Endothelial cell of umbilical vein (primary cell): ENCODE measurements around the gene PCID2. TPM values are rescaled to one million over a fixed set of nuclear protein-coding genes. Genes with fewer than 3 reads are reported as not detected.

Experiments
- BruUV-seq: library from RNA; stranded (reverse); fragments of 400-500 nt; replicated peaks from 2 replicates; lab custom pipeline; 2021; lab: Mats Ljungman, UMichigan
- CTCF ChIA-PET: fragments of 300-600, 350-600 bp; sonication (Branson Sonifier 250); formaldehyde crosslinking; loops from one replicate; lab custom pipeline; 2021; ENCODE audit warnings: antibody characterized with exemption, inconsistent platforms; lab: Charles Lee
- POLR2A ChIA-PET: fragments of 300-600, 350-600 bp; sonication (Branson Sonifier 250); formaldehyde crosslinking; loops from one replicate; lab custom pipeline; 2021; ENCODE audit warnings: antibody characterized with exemption, inconsistent platforms; lab: Charles Lee
- DNase-seq: peaks from one replicate; pipeline ENCODE4 v3.0.0-alpha.2; 2011; ENCODE audit warnings: low read depth, low spot score
- FAIRE-seq: peaks from 2 replicates; lab custom pipeline; 2011; peaks lifted over from hg19 to GRCh38; lab: Jason Lieb, UNC
- H2AFZ ChIP-seq: 2 replicates; pipeline ENCODE4 v1.6.0; 2012; ENCODE audit warnings: low read depth, low read length, control low read depth, inconsistent platforms
- H3K27ac ChIP-seq: 2 replicates; pipeline ENCODE4 v1.5.1; 2011; ENCODE audit warnings: low read depth, mild to moderate bottlenecking, control low read depth, low read length, moderate library complexity; ENCODE audit not compliant: insufficient read depth
- H3K27me3 ChIP-seq, 2 experiments: 2 replicates each; pipeline versions ENCODE4 v1.6.0 to v1.6.1; 2011; ENCODE audit warnings: low read length in 2 of 2, mixed read lengths in 1 of 2; ENCODE audit not compliant: control insufficient read depth in 2 of 2, insufficient read depth in 2 of 2
- H3K36me3 ChIP-seq, 2 experiments: 2 replicates in 1 of 2; 3 replicates in 1 of 2; pipeline ENCODE4 v1.5.1; 2011; ENCODE audit warnings: low read length in 2 of 2, mild to moderate bottlenecking in 1 of 2, moderate library complexity in 1 of 2; ENCODE audit not compliant: control insufficient read depth in 2 of 2, insufficient read depth in 2 of 2; ENCODE audit errors: extremely low read depth in 1 of 2
- H3K4me1 ChIP-seq: 3 replicates; pipeline ENCODE4 v1.5.1; 2011; ENCODE audit warnings: mild to moderate bottlenecking, low read length; ENCODE audit not compliant: control insufficient read depth, insufficient read depth; ENCODE audit errors: extremely low read depth
- H3K4me2 ChIP-seq: 2 replicates; pipeline ENCODE4 v1.6.1; 2011; ENCODE audit warnings: low read length, control low read depth, mixed read lengths; ENCODE audit not compliant: insufficient read depth
- H3K4me3 ChIP-seq, 3 experiments: fragments of 200-600 bp in 1 of 3; sonication (generic), shearing (Covaris generic) in 1 of 3; replicated peaks in 1 of 3; 2 replicates each; pipeline ENCODE4 v1.5.1; 2011 to 2016; ENCODE audit warnings: control low read depth in 3 of 3, low read length in 3 of 3, mild to moderate bottlenecking in 2 of 3, inconsistent platforms in 1 of 3, low read depth in 1 of 3, moderate library complexity in 1 of 3; ENCODE audit not compliant: insufficient read depth in 1 of 3
- H3K79me2 ChIP-seq: 2 replicates; pipeline ENCODE4 v1.6.0; 2012; ENCODE audit warnings: low read length, inconsistent platforms; ENCODE audit not compliant: control insufficient read depth, insufficient read depth
- H3K9ac ChIP-seq: replicated peaks from 2 replicates; pipeline ENCODE3; 2011; ENCODE audit warnings: low read length, control low read depth; ENCODE audit not compliant: insufficient read depth; ENCODE audit errors: extremely low read depth
- H3K9me1 ChIP-seq: replicated peaks from 3 replicates; pipeline ENCODE4 v1.6.0; 2011; ENCODE audit warnings: mild to moderate bottlenecking, low read length; ENCODE audit not compliant: control insufficient read depth, insufficient read depth; ENCODE audit errors: extremely low read depth
- H3K9me3 ChIP-seq: replicated peaks from 2 replicates; pipeline ENCODE4 v1.5.1; 2012; ENCODE audit warnings: low read length, inconsistent platforms; ENCODE audit not compliant: control insufficient read depth, insufficient read depth
- H4K20me1 ChIP-seq: replicated peaks from 2 replicates; pipeline ENCODE3; 2011; ENCODE audit warnings: mild to moderate bottlenecking, low read length; ENCODE audit not compliant: control insufficient read depth, insufficient read depth; ENCODE audit errors: extremely low read depth
- EZH2 ChIP-seq: IDR thresholded peaks from 2 replicates; pipeline ENCODE4 v1.6.1; 2012; ENCODE audit warnings: borderline replicate concordance, low read depth, mild to moderate bottlenecking, moderate library complexity, low read length, inconsistent platforms; ENCODE audit not compliant: severe bottlenecking
- FOS ChIP-seq: IDR thresholded peaks from 2 replicates; pipeline ENCODE4 v1.6.1; 2011; ENCODE audit warnings: mild to moderate bottlenecking, low read length, moderate library complexity, borderline replicate concordance; ENCODE audit not compliant: insufficient read depth
- GATA2 ChIP-seq: IDR thresholded peaks from 2 replicates; pipeline ENCODE4 v1.7.0; 2011; ENCODE audit warnings: low read depth, mild to moderate bottlenecking, moderate library complexity, mixed read lengths, low read length; ENCODE audit not compliant: insufficient read length, insufficient read depth
- JUN ChIP-seq: IDR thresholded peaks from 2 replicates; pipeline ENCODE4 v1.6.1; 2011; ENCODE audit warnings: borderline replicate concordance, low read depth; ENCODE audit not compliant: insufficient read length, insufficient read depth
- MAX ChIP-seq: IDR thresholded peaks from 2 replicates; pipeline ENCODE4 v1.6.1; 2011; ENCODE audit not compliant: insufficient read depth, insufficient read length
- MYC ChIP-seq: IDR thresholded peaks from one replicate; pipeline ENCODE4 v1.6.1; 2011; ENCODE audit warnings: mild to moderate bottlenecking, low read depth, low read length
- POLR2A ChIP-seq: IDR thresholded peaks from 2 replicates; pipeline ENCODE4 v1.6.1; 2012; ENCODE audit warnings: low read depth, mild to moderate bottlenecking, control low read depth, low read length
- POLR2AphosphoS5 ChIP-seq: IDR thresholded peaks from 2 replicates; pipeline ENCODE4 v1.6.1; 2012; ENCODE audit warnings: low read depth, mild to moderate bottlenecking, control low read depth, low read length, moderate library complexity; ENCODE audit not compliant: insufficient read depth
- dilution Hi-C: fragments of 300-500 bp; cut with MboI; formaldehyde crosslinking; loops from one replicate; pipeline ENCODE4 v1.15.0; 2019; ENCODE audit warnings: low sequenced_read_pairs; ENCODE audit not compliant: extremely low pct_ligation_motif_present
- intact Hi-C: fragments of 100-400 bp; cut with micrococcal nuclease; formaldehyde crosslinking; loops from one replicate; pipeline ENCODE4 v1.10.0; 2022
- polyA plus RNA-seq, 4 experiments: library from polyadenylated mRNA; depleted of rRNA in 3 of 4; stranded (reverse) in 3 of 4; unstranded in 1 of 4; fragments of >200 nt; gene quantifications; 2 replicates each; pipeline versions ENCODE4 v1.2.1 to v1.2.3, GENCODE V29; 2011 to 2012; ENCODE audit warnings: missing spikeins in 1 of 4
- total RNA-seq: library from RNA; stranded (reverse); gene quantifications from 2 replicates; pipeline ENCODE4 v1.2.3, GENCODE V29; 2021
- TF ChIP-seq, protein P1 (sequence below), 2 donors: IDR thresholded peaks; 1 replicate in 1 of 2; 2 replicates in 1 of 2; pipeline ENCODE4 v1.5.1; 2011; ENCODE audit warnings: low read length in 2 of 2, mild to moderate bottlenecking in 2 of 2, moderate library complexity in 2 of 2, control low read depth in 1 of 2, inconsistent platforms in 1 of 2, low read depth in 1 of 2; ENCODE audit not compliant: insufficient read depth in 1 of 2; ENCODE audit errors: extremely low read depth in 1 of 2

Gene PCID2
- total and polyA plus RNA-seq, 2 donors (not counting 3 experiments of a cell fraction or from before 2014, with no cell fraction given), result 52.1 to 55.6 TPM

- BruUV-seq, result no TSS peak
- Histone ChIP-seq H3K4me3 (no peak overlapping the region), H4K20me1 (no peaks in the 10 kb centered on the region), H3K4me2 (no peak overlapping the region), H3K9me3 (no peaks in the 10 kb centered on the region), H3K4me1 (peaks cover 24% of the 10 kb centered on the region), H3K36me3 (peaks cover 0 to 10% of the 10 kb centered on the region in 2 experiments), H3K27ac (no peak overlapping the region), H2AFZ (no peak overlapping the region), H3K79me2 (no peaks in the 10 kb centered on the region), H3K9me1 (no peaks in the 10 kb centered on the region), H3K27me3 (no peaks in the 10 kb centered on the region), H3K9ac (no peak overlapping the region)
- intact Hi-C loops (no loop called here), dilution Hi-C loops (no loop called here)
- TF ChIP-seq FOS (no peak), EZH2 (no peak), MYC (no peak), POLR2AphosphoS5 (no peak), POLR2A (no peak), MAX (no peak), GATA2 (no peak), JUN (no peak)
- TF ChIP-seq, protein P1, sequence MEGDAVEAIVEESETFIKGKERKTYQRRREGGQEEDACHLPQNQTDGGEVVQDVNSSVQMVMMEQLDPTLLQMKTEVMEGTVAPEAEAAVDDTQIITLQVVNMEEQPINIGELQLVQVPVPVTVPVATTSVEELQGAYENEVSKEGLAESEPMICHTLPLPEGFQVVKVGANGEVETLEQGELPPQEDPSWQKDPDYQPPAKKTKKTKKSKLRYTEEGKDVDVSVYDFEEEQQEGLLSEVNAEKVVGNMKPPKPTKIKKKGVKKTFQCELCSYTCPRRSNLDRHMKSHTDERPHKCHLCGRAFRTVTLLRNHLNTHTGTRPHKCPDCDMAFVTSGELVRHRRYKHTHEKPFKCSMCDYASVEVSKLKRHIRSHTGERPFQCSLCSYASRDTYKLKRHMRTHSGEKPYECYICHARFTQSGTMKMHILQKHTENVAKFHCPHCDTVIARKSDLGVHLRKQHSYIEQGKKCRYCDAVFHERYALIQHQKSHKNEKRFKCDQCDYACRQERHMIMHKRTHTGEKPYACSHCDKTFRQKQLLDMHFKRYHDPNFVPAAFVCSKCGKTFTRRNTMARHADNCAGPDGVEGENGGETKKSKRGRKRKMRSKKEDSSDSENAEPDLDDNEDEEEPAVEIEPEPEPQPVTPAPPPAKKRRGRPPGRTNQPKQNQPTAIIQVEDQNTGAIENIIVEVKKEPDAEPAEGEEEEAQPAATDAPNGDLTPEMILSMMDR (IDR thresholded peaks at IDR 0.05; ENCODE audit: extremely low read depth in 1 of 2, insufficient read depth in 1 of 2, low read depth in 1 of 2, low read length in 2 of 2), result no peak
- POLR2A ChIA-PET, result no interaction called here
- FAIRE-seq (no peak), DNase-seq (no peak)
- CTCF ChIA-PET, result no interaction called here
Observed at GRCh38 chr13:113172419-113172926, 36.0 kb downstream of the PCID2 start.
